Activated T-helper 1 cell treated with Interleukin-2 at 50 U/mL for 16 hours (primary cell): ENCODE data around the gene GRHL3.

Source experiments
- DNase-seq: peaks from one replicate; pipeline ENCODE4 v3.0.0-alpha.2; 2020; ENCODE audit warnings: low read depth

The GRHL3 gene

DNA sequence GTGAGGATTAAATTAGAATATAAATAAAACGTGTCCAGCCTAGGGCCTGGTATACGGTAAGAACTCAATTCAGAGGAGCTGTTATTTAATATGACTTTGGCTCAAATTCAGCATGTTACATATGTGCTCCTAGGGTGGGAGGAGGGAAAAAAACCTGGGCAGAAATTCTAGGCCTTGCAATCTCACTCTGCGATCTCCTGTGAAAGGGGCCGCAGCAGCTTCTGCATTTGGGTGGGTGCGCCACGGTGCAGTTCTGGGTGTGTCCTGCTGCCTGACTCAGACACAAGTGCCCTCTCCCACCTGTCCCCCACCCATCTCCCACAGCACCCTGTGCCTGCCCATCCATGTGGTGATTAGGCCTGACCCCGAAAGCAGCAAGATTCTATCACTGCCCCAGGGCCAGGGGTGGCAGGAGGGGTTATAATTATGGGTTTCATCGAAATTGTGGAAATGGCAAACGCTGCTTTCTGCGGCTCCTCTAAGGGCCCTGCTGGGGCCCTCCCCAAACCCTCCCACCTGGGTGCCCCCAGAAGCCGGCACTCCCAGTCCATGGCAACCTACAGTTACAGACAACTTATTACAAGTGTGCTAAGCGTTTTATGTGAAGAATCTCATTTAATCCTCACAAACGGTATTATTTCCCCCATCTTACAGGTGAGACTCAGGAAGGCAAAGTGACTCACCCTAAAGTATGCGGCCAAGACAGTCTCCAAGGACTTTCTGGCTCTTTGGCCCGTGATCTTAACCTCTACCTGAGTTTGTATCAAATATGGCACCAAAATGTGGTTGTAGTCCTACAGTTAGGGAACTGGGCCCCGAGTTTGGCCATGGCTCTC, 25.5 kb upstream of the GRHL3 start:
- DNase-seq: no peak

DNA sequence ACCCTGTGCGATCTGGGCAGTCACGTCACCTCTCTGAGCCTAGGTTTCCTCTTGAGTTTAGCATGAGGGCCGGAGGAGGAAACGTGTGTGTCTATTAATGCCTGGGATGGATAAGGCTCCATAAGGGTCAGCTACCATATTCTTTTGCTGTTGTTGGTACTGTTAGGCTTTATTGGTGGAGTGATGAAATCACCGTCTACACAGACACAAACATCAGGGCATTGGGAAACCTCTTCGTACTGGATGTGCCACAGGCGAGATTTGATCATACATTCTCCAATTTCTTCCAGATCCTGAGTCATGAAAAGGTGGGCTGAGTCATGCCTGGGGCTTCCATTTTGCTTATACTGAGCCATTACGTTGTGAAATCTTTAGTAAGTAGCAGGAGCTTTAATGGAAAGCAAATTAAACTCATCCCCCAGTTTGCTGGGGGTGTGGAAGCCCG, 24.9 kb upstream of the GRHL3 start:
- no peak for DNase-seq

DNA sequence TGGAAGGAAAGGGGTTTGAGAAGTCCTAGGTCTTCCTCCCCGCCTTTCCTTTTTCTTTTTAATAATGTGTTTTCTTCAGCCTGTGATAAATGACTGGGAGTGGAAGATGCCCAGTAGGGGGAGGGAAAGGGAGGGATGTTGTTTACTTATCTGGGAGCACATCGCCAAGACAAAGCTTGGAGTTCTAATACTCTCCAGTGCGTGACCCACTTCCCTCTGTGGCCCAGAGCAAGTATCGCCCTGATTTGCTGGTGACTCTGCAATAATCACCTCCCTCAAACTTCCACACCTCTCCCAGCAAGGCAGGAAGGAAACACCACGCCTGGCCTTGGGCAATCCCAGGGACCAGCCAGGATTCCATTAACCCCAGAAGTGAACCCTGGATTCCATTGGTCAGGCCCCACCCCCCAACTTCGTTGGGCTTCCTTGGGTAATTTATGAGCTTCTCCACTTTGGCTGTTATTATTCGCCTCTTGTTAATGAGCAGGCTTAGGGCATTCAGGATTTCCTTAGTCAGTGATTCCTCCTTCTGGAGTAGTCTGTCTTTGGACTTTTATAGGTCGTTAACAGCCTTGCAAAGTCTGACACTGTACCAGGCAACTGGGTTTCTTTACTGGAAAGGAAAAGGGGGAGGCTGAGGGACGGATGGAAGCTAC, 24.3 kb upstream of the GRHL3 start:
- no peak for DNase-seq

DNA sequence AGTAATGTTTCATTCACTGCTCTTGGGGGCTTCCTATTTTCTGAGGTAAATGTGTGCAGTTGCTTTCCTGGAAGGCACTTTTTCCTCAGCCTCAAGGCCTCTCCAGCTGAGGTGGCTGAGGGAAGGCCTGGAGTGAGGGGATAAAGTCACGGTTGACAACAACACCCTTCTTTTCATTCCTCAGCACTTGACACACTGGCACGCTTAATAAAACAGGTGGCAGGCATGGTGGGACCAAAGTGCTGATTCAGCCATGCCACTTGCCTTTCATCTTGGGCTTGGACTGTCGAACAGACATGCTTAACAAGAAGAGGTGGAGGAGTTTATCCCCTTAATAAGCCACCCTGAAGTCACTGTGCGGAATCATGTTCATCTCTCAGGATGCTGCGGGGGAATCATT, 23.6 kb upstream of the GRHL3 start:
- no peak for DNase-seq

DNA sequence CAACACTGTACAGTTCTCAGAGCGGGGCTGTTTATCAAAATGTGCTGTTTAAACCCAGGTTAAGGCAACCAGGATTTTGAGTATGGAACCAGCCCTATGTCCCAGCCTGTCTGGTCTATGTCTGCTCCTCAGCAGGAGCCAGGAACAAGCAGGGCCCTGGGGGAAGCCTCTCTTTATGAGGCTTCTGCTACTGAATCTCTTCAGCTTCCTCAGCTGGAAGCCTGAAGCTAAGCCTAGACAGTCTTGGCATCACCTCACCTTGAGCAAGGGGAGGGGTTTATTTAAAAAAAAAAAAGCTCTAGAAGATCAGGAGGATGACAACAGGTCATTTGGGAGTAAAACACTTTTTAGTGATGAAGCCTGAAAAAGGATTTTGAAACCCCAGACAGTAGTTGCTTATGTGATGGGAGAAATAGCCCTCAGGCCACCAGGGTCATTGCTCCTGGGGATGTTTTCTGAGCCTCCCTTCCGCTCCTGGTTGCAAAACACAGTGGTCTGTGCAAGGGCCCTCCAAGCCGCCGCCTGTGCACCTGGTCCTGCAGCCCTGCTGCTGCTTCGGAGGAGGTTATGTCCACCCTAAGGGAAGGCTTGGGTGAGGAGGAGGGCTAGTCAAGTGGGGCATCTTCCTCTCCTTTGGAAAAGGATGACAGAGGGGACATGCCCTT, 21.8 kb upstream of the GRHL3 start:
- DNase-seq: no peak

DNA sequence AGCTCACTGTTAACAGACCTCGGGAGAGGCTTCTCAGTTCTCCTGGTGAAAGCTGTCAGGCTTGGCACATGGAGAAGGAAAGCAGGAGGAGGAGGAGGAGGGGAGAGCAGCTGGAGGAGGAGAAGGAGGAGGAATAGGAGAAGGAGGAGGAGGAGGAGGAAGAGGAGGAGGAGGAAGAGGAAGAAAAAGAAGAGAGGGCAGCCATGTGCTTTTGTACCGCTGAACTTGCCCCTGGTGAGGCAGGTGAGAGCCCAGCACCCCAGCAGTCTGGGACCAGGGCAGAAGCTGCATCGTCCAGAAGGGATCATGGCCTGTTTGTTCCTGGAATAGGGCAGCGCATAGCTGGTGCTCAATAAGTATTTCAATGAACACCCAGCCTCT, 21.3 kb upstream of the GRHL3 start:
- no peak for DNase-seq

DNA sequence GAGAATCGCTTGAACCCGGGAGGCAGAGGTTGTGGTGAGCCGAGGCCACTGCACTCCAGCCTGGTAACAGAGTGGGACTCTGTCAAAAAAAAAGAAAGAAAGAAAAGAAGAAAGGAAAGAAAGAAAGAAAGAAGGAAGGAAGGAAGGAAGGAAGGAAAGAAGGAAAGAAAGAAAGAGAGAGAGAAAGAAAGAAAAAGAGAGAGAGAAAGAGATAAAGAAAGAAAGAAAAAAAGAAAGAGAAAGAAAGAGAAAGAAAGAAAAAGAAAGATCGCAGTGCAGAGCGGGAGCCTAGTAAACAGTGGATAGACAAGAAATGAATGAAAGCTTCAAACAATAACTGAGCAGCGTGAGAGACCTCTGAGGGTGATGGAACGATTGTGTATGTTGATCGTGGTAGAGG, 20.6 kb upstream of the GRHL3 start:
- no peak for DNase-seq

DNA sequence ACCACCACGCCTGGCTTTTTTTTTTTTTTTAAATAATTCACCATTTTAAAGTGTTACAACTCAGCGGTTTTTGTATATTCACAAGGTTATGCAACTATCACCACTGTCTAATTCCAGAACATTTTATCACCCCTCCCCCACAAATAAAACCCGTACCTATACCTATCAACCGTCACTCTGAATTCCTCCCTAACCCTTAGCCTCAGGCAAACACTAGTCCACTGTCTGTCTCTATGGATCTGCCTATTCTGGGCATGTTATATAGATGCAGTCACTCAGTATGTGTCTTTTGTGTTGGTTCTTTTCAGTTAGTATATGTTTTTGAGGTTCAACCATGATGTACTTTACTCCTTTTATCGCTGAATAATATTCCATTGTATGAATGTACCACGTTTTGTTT, 19.3 kb upstream of the GRHL3 start:
- DNase-seq: no peak

DNA sequence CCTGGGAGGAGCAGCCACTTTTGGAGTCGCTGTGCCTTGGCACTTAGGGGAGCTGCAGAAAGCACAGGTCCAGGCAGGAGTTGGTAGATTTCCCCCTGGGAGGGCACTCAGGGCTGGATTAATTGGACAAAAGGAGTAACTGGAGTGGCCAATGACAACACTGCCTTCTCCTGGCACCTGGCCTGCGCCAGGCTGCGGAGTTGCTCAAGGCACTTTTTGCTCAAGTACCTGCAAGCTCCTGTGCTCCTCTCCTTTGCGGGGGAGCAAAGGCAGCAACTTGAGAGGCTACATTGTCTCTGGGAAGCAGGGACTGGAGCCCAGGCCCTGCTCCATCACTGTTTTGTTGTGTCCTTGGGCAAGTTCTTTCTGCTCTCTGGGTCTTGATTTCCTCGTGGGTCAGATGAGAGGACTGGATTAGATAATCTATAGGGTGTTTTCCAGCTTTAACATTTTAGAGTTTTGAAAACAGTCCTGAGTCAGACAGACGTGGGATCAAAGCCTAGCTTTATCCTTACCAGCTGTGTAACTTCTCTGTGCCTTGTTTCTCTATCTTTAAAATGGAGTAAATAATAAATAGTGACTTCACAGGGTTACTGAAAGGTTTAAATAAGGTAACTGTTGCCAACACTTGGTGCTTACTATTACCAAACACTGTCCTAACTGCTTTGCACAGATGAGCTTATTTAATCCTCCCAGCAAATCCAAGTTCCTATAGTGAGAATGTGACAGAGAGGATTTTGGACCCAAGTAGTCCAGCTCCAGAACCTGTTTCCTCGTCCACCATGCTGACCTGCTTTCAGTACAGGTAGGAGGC, 18.0 kb upstream of the GRHL3 start:
- DNase-seq: no peak

DNA sequence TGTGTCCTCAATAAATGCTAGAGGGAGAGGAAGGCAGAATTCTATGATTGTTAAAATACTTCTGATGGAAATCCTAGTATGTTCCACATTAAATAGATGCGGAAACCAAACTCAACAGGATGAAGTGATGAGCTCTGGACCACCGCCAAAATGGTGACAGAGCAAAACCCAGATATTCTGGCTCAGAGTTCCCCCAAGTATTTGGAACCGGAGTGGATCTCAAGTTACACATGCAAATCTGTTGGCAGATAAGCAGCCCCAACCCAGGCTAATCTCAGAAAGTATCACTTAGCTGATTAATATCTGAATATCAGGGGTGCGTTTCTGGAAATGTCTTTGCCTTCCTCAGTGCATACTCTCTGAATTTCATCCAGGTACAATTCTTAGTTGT, 17.4 kb upstream of the GRHL3 start:
- no peak for DNase-seq

DNA sequence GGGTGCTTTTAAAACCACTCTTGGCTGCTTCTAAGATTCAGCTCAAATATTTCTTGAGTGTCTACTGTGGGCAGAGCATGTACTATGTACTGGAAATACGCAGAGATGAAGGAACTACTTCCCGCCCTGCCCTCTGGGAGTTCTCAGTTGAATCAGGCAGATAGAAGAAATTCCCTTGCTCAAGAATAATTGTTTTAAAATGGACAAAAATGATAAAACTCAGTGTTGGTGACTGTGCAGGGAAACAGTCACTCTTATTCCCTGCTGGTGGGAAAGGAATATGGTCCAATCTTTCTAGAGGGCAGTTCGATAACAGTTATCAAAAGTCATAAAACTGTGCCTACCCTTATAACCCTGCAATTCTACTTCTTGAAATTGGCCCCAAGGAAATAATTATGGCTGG, 16.9 kb upstream of the GRHL3 start:
- DNase-seq: no peak

DNA sequence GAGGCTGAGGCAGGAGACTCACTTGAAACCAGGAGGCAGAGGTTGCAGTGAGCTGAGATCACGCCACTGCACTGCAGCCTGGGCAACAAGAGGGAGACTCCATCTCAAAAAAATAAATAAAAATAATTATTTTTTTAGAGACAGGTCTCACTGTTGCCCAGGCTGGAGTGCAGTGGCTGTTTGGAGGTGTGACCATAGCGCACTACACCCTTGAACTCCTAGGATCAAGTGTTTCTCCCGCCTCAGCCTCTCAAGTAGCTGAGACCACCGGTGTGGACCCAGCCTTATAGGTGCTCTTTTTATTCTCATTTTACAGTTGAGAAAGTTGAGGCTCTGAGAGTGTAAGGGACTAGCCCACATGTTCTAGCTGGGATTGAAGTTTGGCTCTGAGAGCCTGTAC, 15.6 kb upstream of the GRHL3 start:
- DNase-seq: no peak

DNA sequence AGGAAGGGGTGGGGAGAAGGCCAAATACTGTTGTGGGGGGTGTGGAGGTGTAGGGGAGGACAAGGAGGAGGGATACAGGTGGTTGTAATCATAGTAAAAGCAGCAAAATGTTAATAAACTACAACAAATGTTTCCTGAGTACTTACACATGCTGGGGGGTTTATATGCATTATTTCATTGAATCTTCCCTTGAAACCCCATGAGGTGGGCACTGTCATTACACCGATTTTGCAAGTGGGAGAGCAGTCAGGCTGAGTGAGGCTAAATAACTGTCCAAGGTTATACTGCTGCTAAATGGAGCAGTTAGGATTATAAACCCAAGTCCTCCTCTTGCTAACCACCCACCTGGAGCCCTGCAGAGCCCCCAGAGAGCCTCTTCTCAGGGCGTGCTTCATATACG, 14.4 kb upstream of the GRHL3 start:
- no peak for DNase-seq

DNA sequence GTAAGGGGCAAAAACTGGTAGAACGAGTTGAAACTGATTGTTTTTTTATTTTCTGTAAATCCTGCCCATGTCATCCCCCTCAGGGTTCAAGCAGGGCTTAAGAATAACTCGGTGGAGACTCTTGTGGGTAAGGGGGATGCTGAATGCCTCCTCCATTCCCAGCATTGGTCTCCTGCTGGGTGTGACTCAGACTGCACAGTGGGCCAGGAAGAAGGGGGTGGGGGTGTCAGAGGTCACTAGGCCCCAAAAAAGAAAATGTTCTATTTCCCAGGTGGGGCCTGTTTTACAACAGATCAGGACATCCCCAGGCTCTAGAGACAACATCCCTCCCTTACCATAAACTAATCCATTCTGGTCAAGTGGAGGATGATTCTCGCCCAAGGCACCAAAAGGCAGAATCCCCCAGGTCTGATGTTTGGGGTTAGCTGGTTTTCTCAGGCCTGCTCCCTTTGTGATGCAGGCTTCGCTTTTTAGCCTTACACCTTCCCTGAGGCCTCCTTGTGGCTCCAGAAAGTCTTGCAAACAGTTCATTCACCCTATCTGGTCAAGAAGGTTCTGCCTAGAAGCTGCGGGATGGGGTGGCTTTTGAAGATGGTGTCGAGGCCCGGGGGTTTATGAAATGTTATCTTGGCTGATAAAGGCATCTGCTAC, 10.7 kb upstream of the GRHL3 start:
- no peak for DNase-seq

DNA sequence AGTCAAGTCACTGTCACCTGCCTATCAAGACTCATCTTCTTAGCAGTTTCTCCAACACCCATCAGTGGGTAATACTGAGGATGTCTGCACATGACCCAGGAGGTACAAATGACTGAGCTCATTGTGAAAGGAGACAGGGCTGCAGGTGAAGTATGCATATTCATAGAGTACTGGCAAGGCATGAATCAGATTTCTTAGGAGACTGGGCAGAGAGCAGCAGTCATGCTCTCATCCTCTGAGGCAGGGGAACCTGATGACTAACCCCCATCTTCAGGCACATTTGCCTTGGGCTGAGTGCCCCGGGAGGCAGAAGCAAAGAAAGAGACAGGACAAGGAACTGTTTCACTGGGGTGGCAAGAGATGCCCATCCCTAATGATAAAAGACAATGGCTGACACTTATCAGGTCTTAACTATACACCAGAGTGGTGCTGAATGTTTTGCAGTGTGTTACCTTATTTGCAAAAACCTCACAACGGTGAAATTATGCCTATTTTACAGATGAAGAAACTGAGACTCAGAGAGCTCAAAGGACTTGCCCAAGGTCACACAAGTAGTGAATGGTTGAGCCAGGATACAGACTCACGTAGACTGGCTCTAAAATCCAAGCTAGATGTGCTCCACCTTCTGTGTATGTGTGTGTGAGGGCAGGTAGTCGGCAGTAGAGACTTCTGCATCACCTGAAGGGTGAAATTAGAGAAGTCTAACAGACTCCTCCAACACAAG, 9.2 kb upstream of the GRHL3 start:
- DNase-seq: no peak

DNA sequence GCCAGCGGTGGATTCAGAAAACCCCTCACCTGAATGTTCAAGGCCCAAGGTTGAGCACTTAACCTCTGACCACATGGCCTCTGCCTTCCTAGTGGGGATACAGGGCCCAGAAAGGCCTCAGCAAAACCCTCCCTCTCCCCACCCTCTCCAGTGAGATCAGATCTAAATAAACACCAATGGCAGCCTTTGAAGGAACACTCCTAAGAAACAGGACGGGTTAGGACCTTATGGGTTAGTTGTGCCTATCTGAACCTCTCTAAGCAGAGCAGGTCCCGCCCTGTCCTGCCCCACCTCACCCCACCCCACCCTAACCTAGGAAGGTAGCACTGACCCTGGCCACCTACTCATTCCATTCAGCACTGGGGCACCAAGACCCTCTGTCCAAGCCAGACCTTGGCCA, 7.9 kb upstream of the GRHL3 start:
- DNase-seq: no peak

DNA sequence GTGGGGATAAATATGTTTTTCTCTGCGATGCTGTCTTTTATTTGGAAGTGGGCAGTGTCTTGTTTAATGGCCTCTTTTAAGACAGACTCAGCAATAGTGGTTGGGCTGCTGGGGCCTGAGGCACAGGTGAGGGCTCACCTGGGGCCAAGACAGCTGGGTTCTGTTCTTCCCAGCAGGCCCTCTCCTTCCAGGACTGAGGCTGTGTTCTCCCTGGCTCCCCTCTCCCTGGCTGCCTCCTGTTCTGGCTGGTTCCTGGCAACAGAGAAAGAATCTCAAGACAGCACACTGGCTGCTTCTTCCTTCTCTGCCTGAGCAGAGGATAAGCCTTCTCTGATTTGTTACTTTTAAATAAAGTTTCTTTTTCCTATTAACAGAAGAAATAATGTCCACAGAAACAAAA, 7.4 kb upstream of the GRHL3 start:
- DNase-seq: no peak

DNA sequence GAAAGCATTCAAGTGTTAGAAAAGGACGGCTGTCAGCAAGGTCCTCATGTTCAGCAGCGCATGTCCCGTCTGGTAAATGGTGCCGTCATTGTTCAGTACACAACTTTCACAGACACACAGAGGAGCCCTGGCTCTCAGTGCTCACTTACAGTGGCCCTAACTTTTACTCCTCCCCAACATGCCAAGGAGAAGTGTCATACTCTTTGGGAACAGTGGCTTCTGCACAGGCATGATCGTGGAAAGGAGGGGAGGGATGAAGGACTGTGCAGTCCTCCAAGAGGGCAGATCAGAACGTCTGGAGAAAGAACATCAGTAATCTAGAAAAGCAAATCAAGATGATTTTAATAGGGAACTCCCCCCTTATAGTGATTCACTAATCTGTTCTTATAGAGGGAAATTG, 3.8 kb upstream of the GRHL3 start:
- DNase-seq: no peak

DNA sequence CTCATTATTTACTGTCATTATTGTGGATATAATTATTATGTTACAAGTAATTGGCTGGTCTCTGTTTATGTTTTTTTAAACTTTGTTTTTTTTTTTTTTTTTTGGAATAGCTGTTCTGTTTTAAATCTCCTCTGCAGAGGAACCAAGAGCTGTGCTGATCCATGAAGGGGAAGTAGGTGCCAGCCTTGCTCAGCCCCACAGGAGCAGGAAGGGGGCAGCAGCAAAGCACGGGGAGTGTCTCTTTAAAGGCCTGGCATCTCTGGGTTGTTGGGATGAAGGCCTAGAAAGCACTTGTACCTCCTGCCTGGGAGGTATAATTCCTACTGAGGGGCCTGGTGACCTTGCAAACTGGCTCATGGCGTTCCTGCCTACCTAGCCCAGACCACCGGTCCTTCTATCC, 2.5 kb upstream of the GRHL3 start:
- no peak for DNase-seq

DNA sequence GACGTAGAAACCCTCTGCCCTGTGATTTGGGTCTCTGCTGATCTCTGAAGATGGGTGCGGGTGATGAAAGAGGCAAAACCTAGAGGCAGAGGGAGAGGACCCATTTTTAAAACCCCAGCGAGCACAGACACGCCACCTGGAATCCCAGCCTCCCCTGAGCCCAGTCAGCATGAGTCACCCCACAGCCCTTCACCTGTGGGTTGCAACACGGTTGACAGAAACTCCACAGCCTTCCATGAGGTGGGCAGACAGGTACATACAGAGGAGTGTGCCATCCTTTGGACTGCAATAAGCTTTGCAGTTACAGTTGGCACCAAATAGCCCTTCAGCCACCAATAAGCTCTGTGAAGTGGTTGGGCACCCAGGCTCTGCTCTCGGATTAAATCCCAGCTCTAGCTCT, 2.1 kb upstream of the GRHL3 start:
- DNase-seq: no peak

DNA sequence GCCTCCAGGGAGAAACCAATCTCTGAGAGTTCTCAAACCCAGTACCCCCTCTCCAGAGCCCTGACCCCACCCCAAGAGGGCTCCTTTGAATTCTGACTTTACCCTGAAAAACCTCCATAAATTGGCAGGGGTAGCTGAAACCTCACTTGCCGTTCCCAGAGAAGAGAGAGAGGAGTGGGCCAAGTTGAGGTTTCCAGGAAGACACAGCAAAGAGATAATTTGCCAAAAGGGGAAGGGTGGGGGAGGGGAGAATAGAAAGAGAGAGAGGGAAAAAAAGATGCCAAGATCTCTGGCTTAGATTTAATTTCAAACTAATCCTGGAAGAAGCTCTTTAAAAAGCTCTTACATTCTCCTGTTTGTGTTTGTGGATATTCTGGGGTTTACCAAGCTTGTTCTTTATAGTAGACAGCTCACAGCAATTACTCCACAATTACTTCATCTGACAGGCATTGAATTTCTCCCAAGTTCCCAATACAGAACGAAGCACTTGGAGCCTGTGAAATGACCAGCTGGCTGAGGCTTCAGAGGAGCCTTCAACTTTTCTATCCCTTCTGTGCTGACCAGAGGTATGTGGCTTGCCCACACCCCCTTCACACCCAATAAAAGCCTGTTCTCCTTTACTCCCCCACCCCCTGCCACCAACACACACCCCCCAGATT, 1.1 kb upstream of the GRHL3 start:
- no peak for DNase-seq
